ENCODE measurements around the gene MFSD12.
"Not testable (repeated sequence)": the region's sequence is repeated elsewhere in the genome, so short reads cannot be mapped to it uniquely, and the experiment has no call there.

Gene MFSD12

DNA sequence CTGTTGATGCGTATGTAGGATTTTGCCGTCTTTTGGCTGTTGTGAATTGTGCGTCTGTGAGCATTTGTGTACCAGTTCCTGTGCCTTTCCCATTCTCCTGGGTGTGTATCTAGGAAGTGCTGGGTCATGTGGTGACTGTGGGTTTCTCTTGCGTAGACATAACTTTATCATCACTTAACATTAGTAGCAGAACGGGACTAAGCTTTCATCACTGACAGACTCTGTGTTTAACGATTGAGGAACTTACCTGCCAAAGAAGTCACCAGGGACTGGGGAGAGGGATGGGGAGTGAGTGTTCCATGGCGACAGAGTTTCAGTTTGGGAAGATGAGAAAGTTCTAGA is 36.3 kb downstream of the MFSD12 start:
- DNase-seq: no peak

DNA sequence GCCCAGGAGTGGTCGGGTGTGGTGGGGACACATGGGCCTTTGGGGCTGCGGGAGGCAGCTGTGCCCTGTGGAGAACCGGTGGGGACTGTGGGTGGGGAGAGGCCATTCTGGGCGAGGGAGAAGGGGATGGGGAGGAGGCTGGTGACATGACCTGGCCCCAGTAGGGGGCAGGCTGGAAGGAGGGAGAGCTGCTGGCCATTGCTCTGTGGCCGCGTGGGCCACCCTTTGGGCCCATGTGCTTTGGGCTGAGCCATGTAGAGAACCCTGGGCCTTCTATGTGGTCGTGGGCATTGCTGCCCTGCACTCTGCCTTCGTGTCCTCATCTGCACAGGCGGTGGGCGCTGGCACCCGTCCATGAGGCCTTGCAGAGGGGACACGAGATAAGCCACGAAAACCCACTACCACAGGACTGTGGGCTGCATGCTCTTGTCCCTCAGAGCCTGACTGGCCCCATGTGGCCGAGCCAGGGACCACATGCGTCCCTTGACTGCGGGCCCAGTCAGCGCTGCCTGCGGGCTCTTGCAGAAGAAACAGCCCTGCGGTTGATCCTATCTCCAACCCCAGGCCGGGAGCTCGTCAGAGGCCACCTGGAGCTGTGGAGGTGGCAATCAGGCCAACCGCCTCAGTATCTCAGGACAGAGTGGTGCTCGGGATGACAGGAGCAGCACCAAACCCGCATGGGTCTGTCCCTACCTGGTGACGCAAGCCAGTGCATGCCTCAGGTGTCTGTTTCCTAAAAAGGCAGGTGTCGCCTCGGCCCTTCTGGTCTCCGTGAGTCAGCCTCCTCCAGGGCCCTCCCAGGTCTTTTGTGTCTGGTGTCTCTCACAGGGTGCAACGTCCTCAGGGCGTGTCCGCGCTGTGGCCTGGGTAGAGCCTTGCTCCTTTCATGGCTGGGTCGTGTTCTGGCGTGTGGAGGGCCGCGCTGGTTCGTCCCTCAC is 37.0 kb downstream of the MFSD12 start:
- DNase-seq: no peak

DNA sequence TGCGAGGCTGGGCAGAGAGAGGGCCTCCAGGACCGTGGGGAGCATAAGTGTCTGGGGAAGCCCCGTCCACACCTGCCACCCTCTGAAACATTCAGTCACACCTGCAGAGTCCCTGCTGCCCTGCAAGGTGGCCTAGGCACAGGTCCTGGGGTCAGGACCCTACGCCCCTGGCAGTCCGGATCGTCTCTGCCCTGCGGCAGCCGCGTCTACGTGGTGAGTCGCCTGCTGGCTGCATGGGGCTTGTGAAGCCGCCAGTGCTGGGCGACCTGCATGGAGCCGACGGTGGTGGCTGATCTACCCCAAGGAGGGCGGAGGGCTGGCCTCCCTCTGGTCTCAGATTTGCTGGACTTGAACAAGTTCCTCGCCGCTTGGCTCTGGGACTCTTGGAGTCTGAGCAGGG is 38.3 kb downstream of the MFSD12 start:
- no peak for DNase-seq

DNA sequence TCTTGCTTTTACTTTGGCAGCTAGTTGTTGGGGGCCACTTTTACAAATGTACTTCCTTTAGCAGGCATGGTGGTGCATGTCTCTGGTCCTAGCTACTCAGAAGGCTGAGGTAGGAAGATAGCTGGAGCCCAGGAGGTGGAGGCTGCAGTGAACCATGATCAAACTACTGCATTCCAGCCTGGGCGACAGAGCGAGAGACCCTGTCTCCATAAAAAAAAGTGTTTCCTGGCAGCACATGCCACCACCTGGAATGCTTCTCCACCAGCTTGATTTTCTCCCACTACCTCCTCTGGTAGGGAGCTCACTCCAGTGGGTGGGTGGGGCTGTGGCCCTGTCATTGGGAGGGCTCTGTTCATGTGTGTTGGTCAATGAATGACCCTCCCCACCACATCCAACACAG is 38.7 kb downstream of the MFSD12 start:
- no peak for DNase-seq

DNA sequence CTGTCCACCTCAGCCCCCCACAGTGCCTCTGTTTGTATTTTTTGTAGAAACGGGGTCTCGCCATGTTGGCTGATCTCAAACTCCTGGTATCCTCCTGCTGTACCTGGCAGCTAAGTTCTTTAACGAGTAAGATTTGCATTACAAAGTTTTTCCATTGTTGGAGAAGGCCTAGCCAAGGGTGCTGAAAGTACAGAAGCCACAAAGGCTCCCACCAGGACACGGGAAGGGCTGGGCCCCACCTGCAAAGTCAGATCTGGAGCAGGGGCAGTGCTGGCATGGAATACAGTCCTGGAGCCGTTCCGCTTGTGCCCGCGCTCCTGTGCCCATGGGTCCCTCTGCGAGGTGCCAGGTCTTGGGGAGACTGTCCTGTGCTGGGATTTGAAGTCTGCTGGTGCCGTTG is 39.1 kb downstream of the MFSD12 start:
- DNase-seq: no peak

DNA sequence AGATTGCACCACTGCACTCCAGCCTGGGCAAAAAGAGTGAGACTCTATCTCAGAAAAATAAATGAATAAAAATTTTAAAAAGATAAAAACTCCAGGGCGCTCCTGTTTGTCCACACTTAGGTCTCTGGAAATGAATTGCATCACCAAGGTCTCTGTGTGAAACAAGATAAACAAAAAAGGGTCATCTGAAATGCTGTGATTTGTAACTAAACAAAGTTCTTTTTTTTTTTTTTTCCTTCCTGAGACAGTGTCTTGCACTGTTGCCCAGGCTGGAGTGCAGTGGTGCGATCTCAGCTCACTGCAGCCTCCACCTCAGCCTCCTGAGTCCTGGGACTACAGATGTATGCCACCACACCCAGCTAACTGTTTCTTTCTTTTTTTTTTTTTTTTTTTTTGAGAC is 39.7 kb downstream of the MFSD12 start:
- DNase-seq: no peak

DNA sequence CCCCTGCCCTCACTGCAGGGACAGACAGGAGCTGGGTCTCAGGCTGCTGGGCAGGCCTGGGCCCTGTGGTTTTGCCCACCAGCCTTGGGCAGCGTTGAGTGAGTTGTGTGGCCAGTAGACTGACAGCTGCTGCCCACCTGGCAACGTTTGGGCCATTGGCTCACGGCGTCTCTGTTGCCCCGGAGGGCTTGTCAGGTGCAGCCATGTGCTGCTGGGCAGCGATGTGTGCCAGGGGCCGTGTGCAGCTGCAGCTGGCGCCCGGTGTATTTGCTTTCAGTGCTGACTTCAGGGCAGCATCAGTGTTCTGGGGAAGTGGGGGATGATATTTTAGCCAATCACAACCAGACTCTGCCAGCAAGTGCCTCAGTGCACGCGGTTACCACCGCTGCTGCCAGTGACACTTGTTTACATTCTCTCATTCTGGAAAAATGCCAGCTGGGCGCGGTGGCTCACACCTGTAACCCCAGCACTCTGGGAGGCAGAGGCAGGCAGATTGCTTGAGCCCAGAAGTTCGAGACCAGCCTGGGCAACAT is 40.6 kb downstream of the MFSD12 start:
- DNase-seq: no peak

DNA sequence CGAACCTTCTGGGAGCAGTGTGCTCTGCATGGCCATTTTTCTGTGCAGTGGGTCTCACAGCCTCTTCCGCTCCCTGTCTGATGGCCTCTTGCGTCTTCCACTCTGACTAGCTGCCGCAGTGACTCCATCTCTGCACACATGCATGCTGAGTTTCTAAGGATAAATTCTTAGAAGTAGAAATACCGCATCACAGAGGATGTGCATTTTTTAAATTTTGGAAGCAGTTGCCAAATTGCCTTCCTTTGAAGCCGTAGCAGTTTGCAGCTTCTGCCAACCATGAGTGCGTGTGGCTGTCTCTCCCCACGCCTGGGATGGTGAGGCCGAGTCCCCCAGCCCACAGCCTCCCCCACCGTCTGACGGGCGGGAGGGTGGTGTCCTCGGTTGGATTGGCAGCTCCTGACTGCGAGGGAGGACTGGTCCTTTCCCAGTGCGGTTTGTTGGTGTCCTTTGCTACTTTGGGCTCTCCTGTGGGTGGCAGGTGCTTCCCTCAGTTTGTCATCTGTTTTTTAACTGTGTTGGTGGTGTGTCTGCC is 41.4 kb downstream of the MFSD12 start:
- no peak for DNase-seq

DNA sequence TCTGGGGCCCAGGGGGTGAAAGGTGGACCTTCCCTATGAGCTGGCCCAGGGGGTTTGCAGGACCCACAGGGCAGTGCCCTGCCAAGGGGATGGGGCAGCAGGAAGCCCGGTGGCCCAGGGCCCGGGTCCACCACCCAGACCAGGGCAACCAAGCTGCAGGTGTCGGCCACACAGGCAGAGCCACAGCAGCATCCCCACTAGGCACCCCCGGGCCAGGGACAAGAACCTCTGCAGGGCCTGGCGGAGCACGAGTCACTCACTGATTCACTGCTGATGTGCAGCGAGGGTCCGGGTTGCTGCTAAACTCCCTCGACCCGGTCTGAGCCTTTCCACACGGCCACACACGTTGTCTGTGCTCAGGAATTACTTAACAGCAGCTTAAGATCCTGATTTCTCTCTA is 42.5 kb downstream of the MFSD12 start:
- DNase-seq: no peak

DNA sequence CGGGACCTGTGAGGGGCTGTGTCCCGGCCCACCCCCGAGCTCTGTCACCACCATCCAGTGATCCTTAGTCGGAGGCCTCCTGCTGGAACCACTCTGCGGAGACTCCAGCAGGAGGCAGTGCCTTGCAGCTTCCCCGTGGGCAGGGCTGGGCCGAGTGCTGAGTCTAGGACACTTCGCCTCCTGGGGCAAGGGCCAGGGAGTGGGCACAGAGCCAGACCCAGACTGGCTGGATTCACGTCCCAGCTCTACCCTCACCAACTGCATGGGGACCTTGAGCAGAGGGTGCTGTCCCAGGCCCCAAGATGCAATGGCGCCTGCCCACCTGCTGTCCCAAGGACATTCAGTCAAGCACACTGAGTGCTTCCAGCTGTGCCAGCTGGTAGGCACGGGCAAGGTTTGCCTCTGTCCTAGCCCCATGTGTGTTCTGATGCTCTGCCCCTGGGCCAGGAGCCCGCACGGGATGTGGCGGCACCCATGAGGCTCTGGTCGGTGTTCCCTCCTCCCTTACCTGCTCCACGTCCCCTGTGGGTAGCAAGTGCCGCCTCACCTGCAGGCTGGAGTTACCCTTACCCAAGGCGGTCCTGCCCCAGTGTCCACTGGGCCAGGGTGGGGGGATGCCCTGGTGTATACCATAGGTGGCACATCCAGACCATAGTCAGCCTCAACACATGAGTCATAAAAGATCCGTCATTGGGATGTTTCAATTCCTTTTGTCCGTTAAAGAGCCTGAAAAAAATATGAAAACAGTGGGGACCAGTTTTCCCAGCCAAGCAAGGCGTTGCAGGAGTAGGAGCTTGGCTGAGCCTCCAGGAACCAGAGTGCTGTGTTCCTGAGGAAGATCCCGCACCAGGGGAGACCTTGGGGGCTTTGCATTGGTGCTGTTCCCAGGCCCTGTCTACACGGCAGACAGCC is 43.9 kb downstream of the MFSD12 start:
- no peak for DNase-seq

DNA sequence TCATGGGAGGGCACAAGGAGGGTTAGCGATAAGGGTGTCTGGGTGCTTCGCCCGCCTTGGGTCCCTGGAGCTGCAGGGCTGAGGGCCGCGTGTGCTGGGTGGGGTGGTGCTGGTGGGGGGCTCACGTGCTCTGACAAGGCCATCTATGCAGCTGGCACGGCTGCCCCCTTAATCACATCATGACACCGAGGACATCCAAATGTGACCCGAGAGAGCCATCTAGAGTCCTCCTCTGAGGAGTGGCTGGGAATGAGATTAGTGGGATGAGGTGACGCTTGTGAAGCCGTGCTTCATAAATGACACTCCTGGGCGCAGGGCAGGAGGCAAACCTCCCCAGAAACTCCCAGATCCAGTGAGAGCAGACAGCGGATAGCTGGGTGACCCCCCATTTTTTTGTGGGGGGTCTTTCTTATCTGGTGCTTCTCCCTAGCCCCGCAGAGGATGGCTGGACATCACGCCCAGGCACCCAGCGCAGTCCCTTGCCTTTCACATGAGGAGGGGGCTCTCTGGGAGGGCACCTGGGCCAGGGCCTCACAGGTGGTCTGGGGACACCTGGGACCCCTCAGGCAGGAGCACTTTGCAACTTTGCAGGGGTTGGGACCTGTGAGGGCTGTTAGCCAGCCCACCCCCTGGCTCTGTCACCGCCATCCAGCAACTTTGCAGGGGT is 44.7 kb downstream of the MFSD12 start:
- DNase-seq: no peak

DNA sequence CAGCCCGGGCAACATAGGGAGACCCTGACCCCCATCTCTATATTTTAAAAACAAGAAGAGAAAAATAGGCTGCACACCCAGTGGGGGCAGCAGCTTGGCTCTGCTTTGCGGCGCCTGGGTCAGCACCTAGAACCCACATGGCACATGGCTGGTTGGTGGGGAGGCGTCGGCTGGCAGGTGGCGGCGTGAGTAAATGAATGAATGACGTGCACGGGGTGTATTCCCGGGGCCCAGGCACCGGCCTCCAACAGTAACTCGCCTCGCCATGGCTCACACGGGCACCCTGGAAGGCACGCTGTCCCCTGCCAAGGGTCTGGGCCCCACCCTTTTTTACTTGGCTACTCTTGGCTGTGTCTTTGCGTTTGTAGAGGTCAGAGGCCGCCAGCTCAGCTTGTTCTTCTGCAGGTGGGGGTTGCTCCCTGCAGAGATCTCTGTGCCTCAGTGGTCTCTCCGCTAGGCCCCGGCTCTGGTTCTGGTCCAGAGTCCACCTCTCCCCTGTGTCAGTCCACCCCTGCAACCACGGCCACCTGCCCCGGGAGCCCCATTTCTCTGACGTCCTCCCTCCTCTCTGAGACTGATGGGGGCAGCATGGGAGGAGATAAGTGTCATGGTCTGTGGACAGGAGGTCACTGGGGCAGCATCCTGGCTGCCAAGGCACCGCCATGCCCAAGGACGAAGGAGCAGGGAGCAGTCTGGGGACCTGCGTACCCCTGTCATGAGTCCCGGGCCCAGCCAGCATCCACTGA is 45.7 kb downstream of the MFSD12 start:
- no peak for DNase-seq

DNA sequence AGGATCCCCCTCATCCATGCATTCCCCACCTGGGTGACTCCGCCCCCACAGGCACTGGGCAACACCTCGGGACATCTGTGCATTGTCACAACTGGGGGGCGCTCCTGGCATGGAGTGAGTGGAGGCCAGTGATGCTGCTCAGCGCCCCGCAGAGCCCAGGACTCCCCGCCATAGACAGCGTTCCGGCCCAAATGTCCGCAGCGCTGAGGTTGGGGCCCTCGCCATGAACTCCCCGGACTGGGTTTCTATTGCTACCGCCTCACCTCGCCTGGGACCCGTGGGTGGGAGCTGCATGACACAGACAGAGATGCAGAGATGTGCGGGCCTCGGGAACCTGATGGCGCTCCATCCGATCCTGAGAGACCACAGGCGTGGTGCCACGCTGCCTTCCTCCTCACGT is 46.7 kb downstream of the MFSD12 start:
- no peak for DNase-seq

DNA sequence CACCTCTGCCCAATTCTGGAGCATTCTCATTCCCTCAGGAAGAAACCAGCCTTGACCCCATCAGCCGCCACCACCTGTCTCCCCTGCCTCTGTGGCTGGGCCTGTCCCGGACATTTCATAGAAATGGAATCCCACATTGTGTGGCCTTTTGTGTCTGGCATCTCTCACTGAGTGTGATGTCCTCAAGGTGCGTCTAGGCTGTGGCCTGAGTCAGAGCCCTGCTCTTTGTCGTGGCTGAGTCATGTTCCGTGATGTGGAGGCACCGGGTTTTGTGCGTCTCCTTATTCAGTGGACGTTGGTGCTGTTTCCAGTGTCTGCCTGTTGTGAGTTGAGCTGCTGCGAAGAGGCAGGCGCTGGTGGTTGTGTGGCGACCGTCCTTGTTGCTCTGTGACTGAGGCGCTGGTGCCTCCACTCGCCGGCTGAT is 47.8 kb downstream of the MFSD12 start:
- DNase-seq: no peak

DNA sequence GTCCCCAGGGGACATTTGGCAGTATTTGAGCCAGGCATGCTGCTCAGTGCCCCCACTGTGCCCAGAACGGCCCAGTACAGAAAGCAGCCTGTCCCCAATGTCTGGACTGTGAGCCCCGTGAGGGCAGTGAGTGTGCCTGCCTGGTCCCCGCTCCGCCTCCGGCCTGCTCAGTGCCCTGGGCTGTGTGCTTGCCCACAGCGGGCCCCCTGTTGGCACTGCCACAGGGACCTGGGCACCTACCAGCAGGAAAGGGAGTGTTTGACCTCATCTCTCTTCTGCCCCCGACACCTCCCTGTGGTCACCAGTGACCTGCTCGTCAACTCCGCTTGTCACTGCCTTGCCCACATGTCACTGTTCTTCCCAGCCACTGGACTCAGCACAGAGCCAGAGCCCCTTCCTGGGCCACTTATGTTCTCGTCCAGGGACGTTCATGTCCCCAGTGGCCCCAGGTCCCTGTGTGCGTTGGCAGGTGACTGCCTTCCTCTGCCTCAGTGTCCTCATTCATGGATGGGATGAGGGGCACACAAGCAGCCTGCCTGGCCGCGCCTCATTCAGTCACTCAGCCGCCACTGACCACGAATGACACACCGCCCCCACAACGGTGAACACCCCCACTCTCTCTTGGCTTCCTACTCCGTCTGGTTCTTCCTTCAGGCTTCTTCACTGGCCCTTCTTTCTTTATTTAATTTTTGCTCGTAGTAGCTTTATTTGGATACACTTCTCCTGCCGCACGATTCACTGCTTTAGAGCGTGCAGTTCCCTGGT is 48.4 kb downstream of the MFSD12 start:
- DNase-seq: no peak

DNA sequence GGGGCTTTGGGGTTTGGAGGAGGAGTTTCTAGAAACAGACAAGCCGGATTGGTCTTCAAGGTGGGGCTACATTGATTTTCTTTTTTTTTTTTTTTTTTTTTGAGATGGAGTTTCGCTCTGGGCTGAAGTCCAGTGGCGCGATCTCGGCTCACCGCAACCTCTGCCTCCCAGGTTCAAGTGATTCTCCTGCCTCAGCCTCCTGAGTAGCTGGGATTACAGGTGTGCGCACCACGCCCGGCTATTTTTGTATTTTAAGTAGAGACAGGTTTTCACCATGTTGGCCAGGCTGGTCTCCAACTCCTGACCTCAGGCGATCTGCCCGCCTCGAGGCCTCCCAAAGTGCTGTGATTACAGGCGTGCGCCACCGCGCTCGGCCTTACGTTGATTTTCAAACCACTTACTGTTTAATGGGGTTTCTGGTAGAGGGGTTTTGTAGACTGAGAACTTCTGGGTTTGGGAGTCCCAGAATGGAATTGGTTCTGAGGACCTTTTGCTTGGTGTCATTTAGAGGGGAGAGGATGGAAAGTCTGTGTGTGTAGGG is 49.2 kb downstream of the MFSD12 start:
- DNase-seq: not testable (repeated sequence)

DNA sequence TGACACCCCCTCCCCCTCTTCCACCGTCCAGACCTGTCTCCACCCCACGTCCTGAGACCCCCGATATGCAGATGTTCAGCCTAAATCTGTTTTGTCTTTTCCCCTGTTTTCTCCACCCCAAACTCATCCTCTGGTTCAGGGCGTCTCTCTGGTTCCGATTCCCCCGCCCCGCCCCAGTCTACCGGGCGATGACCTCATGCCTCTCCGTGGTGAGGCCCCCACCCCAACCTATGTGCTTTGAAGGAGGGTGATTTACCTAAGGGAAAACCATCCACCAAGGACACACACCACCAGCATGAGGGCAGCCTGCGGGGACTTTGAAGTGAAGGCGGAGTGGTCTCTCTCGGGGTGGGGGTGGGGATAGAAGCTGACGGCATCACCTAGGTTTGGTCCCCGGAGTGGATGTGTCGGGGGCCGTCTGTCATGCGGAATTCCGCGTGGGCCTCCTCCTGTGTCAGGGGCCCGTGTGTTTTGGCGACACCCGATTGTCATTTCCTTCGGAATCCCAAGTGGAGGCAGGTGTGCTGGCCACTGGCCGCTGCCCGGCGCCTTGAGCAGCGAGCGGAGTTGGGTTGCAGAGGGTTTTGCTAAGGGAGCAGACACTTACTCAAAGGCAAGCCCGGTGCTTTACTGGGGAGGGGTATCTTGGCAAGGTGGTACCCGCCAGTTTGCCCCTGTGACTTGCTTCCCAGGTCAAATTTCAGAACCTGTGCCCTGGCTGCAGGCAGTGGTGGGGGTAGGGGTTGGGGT is 49.8 kb downstream of the MFSD12 start:
- no peak for DNase-seq

DNA sequence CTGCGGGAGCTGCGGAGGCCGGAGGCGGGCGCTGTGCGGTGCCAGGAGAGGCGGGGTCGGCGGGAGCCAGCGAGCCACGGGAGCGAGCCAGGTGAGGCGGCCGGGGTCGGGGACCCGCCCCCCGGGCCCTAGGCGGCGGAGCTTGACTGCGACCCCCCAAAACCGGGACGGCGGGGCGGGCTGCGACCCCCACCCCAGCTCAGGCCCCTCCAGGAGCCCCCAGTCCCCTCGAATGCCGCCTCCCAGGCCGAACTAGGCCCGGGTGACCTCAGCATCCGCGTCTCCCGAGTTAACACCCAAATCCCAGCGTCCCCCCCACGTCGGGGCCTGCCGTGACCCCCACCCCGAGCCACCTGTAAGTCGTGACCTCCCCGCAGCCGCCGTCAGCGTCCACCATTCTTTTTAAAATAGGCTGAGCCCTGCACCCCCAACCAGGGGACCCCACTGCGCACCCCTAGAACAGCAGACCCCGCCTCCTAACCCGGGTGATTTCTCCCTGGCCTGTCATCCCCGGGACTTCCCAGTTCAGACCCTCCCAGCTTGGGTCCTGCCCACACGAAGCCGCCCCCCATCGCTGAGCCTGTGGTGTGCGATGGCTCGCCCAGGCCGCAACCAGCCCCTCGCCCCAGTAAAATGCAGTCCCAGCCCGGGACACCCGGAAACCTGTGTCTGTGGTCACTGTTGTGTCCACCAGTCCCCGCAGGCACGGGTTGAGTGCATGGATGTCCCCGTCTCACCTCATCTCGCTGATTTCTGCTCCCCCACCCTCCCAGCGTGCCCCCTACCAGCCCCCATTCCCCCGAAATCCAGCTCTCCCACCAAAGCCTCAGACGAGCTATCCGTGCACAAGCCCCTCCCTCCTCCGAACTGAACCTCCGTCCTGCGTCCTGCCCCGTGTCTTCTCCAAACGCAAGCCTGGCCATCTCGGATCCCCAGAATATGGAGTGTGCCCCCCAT is 50.7 kb downstream of the MFSD12 start:
- DNase-seq: no peak

Data from activated CD4-positive, alpha-beta T cell treated with anti-CD3 and anti-CD28 coated beads for 1 hour (primary cell).